C4-2B (cell line): ENCODE measurements around the gene ADAM22.

Source experiments
- CTCF ChIP-seq: fragments of 450-650 bp; conservative IDR thresholded peaks from 2 replicates; pipeline ENCODE4 v1.5.1; 2017; ENCODE audit warnings: mild to moderate bottlenecking
- ZFX ChIP-seq: fragments of 450-650 bp; IDR thresholded peaks from 2 replicates; pipeline ENCODE4 v1.6.1; 2017

DNA sequence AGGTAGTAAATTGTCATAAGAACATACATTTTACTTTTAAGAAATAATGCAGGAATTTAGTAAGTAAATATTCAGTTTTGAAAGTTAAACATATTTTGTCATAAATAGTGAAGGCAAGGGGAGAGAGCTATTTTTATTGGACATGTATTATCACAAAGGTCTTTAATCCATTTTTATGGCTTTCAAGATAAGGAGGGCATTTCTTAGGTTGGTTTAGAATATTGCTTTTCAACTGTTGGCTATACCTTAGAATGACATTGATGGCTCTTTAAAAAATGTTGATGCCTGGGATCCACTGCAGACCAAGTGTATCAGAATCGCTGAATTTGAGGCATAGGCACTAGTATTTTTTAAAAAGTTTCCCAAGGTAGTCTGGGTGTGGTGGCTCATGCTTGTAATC is 34.0 kb downstream of the ADAM22 start:
- TF ChIP-seq CTCF (no peak), ZFX (no peak)
